NB4 (cell line): Measurements from ENCODE around the gene BHLHA9.

ENCODE experiments used
- DNase-seq: peaks from one replicate; pipeline ENCODE4 v3.0.0; 2010; ENCODE audit warnings: low read depth
- H3K4me3 ChIP-seq: one replicate; pipeline ENCODE4 v1.5.1; 2011; ENCODE audit warnings: mild to moderate bottlenecking, low read depth, low read length, moderate library complexity
- MYC ChIP-seq: IDR thresholded peaks from 2 replicates; pipeline ENCODE4 v1.6.1; 2011; ENCODE audit warnings: low read depth, low read length
- POLR2A ChIP-seq: IDR thresholded peaks from 2 replicates; pipeline ENCODE4 v1.6.1; 2011; ENCODE audit warnings: mild to moderate bottlenecking; ENCODE audit not compliant: insufficient read length; ENCODE audit errors: extremely low read depth
- TF ChIP-seq, protein P1 (sequence below): IDR thresholded peaks from 2 replicates; pipeline ENCODE4 v1.6.1; 2011; ENCODE audit warnings: low read depth, low read length
- TF ChIP-seq, protein P2 (sequence below): IDR thresholded peaks from one replicate; pipeline ENCODE4 v1.5.1; 2012; ENCODE audit warnings: low read depth, low read length

BHLHA9 gene

DNA sequence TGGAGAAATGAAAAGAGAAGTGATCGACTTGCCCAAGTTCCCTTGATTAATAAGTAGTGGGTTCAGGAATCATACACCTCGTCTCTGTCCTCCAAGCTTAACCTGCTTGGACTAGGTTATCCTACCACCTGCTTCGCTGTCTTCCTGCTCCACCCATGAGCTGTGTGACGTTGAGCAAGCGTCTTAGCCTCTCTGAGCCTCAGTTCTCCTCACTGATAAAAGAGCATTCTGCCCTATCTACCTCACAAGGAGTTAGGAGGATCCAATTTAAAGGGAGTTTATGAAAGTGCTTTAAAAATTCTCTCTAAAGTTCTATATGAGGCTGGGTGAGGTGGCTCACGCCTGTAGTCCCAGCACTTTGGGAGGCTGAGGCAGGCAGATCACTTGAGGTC lies 9.5 kb upstream of the BHLHA9 start:
- TF ChIP-seq MYC (no peak), POLR2A (no peak)
- TF ChIP-seq, protein P1, sequence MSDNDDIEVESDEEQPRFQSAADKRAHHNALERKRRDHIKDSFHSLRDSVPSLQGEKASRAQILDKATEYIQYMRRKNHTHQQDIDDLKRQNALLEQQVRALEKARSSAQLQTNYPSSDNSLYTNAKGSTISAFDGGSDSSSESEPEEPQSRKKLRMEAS: no peak
- TF ChIP-seq, protein P2, sequence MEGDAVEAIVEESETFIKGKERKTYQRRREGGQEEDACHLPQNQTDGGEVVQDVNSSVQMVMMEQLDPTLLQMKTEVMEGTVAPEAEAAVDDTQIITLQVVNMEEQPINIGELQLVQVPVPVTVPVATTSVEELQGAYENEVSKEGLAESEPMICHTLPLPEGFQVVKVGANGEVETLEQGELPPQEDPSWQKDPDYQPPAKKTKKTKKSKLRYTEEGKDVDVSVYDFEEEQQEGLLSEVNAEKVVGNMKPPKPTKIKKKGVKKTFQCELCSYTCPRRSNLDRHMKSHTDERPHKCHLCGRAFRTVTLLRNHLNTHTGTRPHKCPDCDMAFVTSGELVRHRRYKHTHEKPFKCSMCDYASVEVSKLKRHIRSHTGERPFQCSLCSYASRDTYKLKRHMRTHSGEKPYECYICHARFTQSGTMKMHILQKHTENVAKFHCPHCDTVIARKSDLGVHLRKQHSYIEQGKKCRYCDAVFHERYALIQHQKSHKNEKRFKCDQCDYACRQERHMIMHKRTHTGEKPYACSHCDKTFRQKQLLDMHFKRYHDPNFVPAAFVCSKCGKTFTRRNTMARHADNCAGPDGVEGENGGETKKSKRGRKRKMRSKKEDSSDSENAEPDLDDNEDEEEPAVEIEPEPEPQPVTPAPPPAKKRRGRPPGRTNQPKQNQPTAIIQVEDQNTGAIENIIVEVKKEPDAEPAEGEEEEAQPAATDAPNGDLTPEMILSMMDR: no peak
- DNase-seq: no peak
- no peak overlapping the region for H3K4me3 ChIP-seq

DNA sequence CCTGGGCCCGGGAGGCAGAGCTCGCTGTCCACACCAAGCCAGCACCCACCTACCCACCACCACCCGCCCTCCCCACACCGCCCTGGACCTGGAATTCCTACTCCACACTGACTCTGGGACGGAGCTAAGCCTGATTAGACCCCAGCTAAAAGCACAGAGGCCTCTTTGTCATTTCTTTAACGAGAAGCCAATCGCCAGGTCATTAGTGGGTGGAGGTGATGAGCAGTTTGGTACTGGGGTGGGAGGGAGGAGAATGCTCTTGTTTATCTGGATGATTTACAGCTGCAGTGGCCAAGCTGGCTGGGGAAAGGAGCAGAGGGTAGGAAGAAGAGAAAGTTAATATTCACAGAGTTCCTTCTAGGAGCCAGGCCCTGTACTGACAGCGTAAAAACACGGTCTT lies 6.0 kb upstream of the BHLHA9 start:
- H3K4me3 ChIP-seq: no peak overlapping the region
- TF ChIP-seq MYC (no peak), POLR2A (no peak)
- TF ChIP-seq, protein P2: no peak
- TF ChIP-seq, protein P1: no peak
- DNase-seq: no peak

DNA sequence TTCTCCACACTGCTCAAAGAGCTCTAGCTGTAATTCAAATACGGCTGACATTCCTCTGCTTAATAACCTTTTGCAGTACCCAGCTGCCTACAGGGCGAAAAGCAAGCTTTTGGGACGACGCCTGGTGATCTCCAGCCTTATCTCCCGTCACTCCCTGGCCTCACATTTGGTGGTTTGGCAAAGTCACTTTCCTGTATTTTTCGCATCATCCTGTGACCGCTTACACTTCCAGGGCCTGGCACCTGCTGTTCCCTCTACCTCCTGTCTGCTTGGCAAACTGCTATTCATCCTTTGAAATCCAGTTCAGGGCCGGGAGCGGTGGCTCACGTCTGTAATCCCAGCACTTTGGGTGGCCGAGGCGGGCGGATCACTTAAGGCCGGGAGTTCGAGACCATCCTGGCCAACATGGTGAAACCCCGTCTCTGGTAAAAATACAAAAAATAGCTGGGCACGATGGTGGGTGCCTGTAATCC lies 2.7 kb upstream of the BHLHA9 start:
- DNase-seq: no peak
- H3K4me3 ChIP-seq: peak overlapping the region; percentile 58
- no peak for TF ChIP-seq POLR2A
- TF ChIP-seq, protein P2: no peak
- TF ChIP-seq, protein P1: no peak
- no peak for TF ChIP-seq MYC

DNA sequence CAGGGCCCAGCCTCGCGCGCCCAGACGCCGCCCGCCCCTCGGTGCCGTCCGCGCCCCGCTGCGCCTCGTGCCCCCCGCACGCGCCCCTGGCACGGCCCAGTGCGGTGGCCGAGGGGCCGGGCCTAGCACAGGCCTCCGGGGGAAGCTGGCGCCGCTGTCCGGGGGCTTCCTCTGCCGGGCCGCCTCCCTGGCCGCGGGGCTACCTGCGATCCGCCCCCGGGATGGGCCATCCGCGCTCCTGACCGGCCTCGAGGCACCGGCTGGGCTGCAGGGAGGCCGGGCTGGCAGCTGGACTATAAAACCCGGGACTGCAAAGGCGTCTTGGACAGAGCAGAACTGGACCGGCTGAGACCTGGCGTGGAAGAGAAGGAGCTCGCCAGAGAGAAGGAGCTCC lies 783 bp downstream of the BHLHA9 start:
- DNase-seq: no peak
- no peak overlapping the region for H3K4me3 ChIP-seq
- TF ChIP-seq, protein P1: no peak
- TF ChIP-seq POLR2A: no peak
- TF ChIP-seq, protein P2: no peak
- no peak for TF ChIP-seq MYC

DNA sequence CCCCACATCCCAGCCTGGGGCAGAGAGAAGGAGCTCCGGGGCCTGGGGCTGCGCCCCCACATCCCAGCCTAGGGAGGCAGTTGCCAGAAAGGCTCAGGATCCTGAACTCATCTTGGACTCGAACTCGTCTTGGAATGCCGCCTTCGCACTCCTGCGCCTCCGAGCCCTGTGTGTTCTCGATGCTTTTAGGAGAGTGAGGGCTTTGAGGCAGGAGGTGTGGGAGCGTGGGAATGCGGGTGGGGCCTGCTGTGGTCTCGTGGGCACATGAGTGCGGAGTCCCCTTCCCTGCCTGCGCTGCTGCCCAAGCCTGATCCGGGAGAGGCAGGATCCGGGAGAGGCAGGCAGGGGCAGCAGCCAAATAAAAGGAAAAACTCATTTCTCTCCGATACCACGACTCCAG lies 1.2 kb downstream of the BHLHA9 start:
- no peak overlapping the region for H3K4me3 ChIP-seq
- DNase-seq: no peak
- TF ChIP-seq MYC: no peak
- TF ChIP-seq, protein P1: no peak
- no peak for TF ChIP-seq POLR2A
- TF ChIP-seq, protein P2: no peak

DNA sequence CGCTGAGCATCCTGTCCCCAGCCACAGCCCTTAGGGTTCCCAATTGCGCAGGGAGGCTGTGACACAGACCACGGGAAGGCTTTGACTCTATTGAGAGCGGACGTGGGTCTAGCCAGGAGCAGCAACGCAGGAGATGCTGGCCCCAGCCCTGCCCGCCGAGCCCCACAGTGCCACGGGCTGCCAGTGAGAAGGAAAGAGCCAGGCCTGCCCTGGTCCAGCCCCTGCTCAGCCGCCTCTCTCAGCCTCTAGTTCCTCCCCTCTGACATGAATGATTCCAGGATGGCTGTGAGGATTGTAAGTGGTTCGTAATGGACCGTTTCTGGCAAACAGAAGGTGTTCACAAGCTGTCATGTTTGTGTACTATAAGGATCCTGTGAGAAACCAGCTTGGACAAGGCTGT lies 2.5 kb downstream of the BHLHA9 start:
- H3K4me3 ChIP-seq: no peak overlapping the region
- DNase-seq: no peak
- TF ChIP-seq MYC (no peak), POLR2A (no peak)
- TF ChIP-seq, protein P1: no peak
- TF ChIP-seq, protein P2: no peak
